PC-9 (cell line): ENCODE measurements around the gene OSBPL8. TPM values are rescaled to one million over a fixed set of nuclear protein-coding genes. Genes with fewer than 3 reads are reported as not detected.

Experiments used
- BruUV-seq: library from RNA; stranded (reverse); fragments of 400-500 nt; replicated peaks from 2 replicates; lab custom pipeline; 2021; lab: Mats Ljungman, UMichigan
- CTCF ChIA-PET: fragments of 300-600 bp; sonication (Branson Sonifier 250); formaldehyde crosslinking; loops from one replicate; lab custom pipeline; 2022; ENCODE audit warnings: antibody characterized with exemption; lab: Charles Lee
- POLR2A ChIA-PET: fragments of 300-600 bp; sonication (Branson Sonifier 250); formaldehyde crosslinking; loops from one replicate; lab custom pipeline; 2022; ENCODE audit warnings: antibody characterized with exemption; ENCODE audit not compliant: unreplicated experiment; lab: Charles Lee
- DNase-seq, 2 experiments: peaks; one replicate each; pipeline versions ENCODE4 v3.0.0 to v3.0.0-alpha.2; 2015 to 2022; ENCODE audit warnings: mixed read lengths in 1 of 2
- H2AFZ ChIP-seq: fragments of 200-600 bp; sonication (generic); 2 replicates; pipeline ENCODE4 v1.8.1; 2017; ENCODE audit warnings: antibody characterized with exemption
- H3F3A ChIP-seq: fragments of 200-600 bp; sonication (generic); 2 replicates; pipeline ENCODE4 v1.8.1; 2017; ENCODE audit warnings: antibody characterized with exemption, mild to moderate bottlenecking, low read depth; ENCODE audit not compliant: insufficient read depth
- H3K27ac ChIP-seq: fragments of 200-600 bp; sonication (generic); 2 replicates; pipeline ENCODE4 v1.6.1; 2016; ENCODE audit warnings: mixed run types
- H3K27me3 ChIP-seq: fragments of 200-600 bp; sonication (generic); 2 replicates; pipeline ENCODE4 v1.6.1; 2016; ENCODE audit warnings: low read depth, mixed run types; ENCODE audit not compliant: insufficient read depth
- H3K36me3 ChIP-seq: fragments of 200-600 bp; sonication (generic); 2 replicates; pipeline ENCODE4 v1.6.1; 2016; ENCODE audit warnings: low read depth, mixed run types
- H3K4me1 ChIP-seq: fragments of 200-600 bp; sonication (generic); replicated peaks from 2 replicates; pipeline ENCODE4 v1.6.1; 2016; ENCODE audit warnings: mixed run types; ENCODE audit not compliant: insufficient read depth
- H3K4me2 ChIP-seq: fragments of 200-600 bp; sonication (generic); 2 replicates; pipeline ENCODE4 v1.6.1; 2017; ENCODE audit warnings: mixed run types
- H3K4me3 ChIP-seq: fragments of 200-600 bp; sonication (generic); 2 replicates; pipeline ENCODE4 v1.6.1; 2016; ENCODE audit warnings: mixed run types
- H3K79me2 ChIP-seq: fragments of 200-600 bp; sonication (generic); 2 replicates; pipeline ENCODE4 v1.6.1; 2017; ENCODE audit warnings: low read depth, mixed run types
- H3K9me2 ChIP-seq: fragments of 200-600 bp; sonication (generic); 2 replicates; pipeline ENCODE4 v1.8.1; 2017; ENCODE audit warnings: mild to moderate bottlenecking; ENCODE audit not compliant: insufficient read depth
- H3K9me3 ChIP-seq: fragments of 200-600 bp; sonication (generic); 2 replicates; pipeline ENCODE4 v1.8.1; 2016; ENCODE audit warnings: low read depth; ENCODE audit not compliant: insufficient read depth
- H4K20me1 ChIP-seq: fragments of 200-600 bp; sonication (generic); 2 replicates; pipeline ENCODE4 v1.8.1; 2017; ENCODE audit not compliant: insufficient read depth
- EZH2 ChIP-seq: fragments of 200-600 bp; sonication (generic); IDR thresholded peaks from 2 replicates; pipeline ENCODE4 v1.8.0; 2017; ENCODE audit warnings: antibody characterized with exemption, low read depth
- intact Hi-C: fragments of 100-400 bp; cut with micrococcal nuclease; formaldehyde crosslinking; loops from one replicate; pipeline ENCODE4 v1.10.0; 2022; ENCODE audit not compliant: unreplicated experiment
- total RNA-seq: library from RNA; stranded (reverse); gene quantifications from 2 replicates; pipeline ENCODE4 v1.2.3, GENCODE V29; 2021
- TF ChIP-seq, protein P1 (sequence below): fragments of 200-600 bp; sonication (generic); conservative IDR thresholded peaks from 2 replicates; pipeline ENCODE4 v1.6.1; 2017; ENCODE audit warnings: mixed run types, antibody characterized with exemption, mild to moderate bottlenecking, moderate library complexity

The OSBPL8 gene
- total RNA-seq, 1 experiment from 2014 or later: 53.2 TPM

DNA sequence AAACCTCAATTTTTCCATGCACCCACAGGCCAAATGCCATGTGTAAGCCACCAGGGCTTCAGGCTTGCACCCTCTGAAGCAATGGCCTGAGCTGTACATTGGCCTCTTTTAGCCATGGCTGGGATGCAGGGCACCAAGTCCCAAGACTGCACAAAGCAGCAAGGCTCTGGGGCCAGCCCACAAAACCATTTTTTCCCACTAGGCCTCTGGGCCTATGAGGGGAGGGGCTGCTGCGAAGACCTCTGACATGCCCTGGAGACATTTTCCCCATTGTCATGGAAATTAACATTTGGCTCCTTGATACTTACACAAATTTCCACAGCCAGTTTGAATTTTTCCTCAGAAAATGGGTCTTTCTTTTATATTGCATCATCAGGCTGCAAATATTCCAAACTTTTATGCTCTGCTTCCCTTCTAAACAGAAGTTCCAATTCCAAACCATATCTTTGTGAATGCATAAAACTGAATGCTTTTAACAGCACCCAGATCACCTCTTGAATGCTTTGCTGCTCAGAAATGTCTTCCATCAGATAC is 14.3 kb upstream of the OSBPL8 start:
- no TSS peak for BruUV-seq
- H3K9me3 ChIP-seq: no peaks in the 10 kb centered on the region; the same call in 1 of the 2 replicates
- intact Hi-C loops: no loop called here

GRCh38 chr12:76571256-76571655 is 11.7 kb upstream of the OSBPL8 start:
- no peaks in the 10 kb centered on the region for H3K36me3 ChIP-seq
- H3K27ac ChIP-seq: no peak overlapping the region
- H3K27me3 ChIP-seq: no peaks in the 10 kb centered on the region
- no peak overlapping the region for H3K4me2 ChIP-seq
- intact Hi-C loops: no loop called here
- CTCF ChIA-PET: no interaction called here
- no TSS peak for BruUV-seq
- H3K9me3 ChIP-seq: no peaks in the 10 kb centered on the region; the same call in 1 of the 2 replicates
- no peak for TF ChIP-seq EZH2
- TF ChIP-seq, protein P1, sequence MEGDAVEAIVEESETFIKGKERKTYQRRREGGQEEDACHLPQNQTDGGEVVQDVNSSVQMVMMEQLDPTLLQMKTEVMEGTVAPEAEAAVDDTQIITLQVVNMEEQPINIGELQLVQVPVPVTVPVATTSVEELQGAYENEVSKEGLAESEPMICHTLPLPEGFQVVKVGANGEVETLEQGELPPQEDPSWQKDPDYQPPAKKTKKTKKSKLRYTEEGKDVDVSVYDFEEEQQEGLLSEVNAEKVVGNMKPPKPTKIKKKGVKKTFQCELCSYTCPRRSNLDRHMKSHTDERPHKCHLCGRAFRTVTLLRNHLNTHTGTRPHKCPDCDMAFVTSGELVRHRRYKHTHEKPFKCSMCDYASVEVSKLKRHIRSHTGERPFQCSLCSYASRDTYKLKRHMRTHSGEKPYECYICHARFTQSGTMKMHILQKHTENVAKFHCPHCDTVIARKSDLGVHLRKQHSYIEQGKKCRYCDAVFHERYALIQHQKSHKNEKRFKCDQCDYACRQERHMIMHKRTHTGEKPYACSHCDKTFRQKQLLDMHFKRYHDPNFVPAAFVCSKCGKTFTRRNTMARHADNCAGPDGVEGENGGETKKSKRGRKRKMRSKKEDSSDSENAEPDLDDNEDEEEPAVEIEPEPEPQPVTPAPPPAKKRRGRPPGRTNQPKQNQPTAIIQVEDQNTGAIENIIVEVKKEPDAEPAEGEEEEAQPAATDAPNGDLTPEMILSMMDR: no peak
- POLR2A ChIA-PET: no interaction called here
- no peak for DNase-seq
- H3K4me3 ChIP-seq: no peak overlapping the region
- no peaks in the 10 kb centered on the region for H3K9me2 ChIP-seq
- no peaks in the 10 kb centered on the region for H3K79me2 ChIP-seq
- H2AFZ ChIP-seq: no peak overlapping the region
- H4K20me1 ChIP-seq: no peaks in the 10 kb centered on the region
- H3K4me1 ChIP-seq: no peaks in the 10 kb centered on the region
- H3F3A ChIP-seq: no peaks in the 10 kb centered on the region

More for the DNA sequence above, 14.3 kb upstream of the OSBPL8 start:
- POLR2A ChIA-PET: no interaction called here
- H3K27ac ChIP-seq: no peak overlapping the region
- H3K4me3 ChIP-seq: no peak overlapping the region
- CTCF ChIA-PET: no interaction called here
- no peaks in the 10 kb centered on the region for H3K9me2 ChIP-seq
- no peaks in the 10 kb centered on the region for H3K79me2 ChIP-seq
- no peaks in the 10 kb centered on the region for H3K27me3 ChIP-seq
- H4K20me1 ChIP-seq: no peaks in the 10 kb centered on the region
- H3F3A ChIP-seq: no peaks in the 10 kb centered on the region
- DNase-seq: no peak
- H3K4me2 ChIP-seq: no peak overlapping the region
- H3K36me3 ChIP-seq: no peaks in the 10 kb centered on the region
- TF ChIP-seq EZH2: no peak
- TF ChIP-seq, protein P1: no peak
- H3K4me1 ChIP-seq: no peaks in the 10 kb centered on the region
- no peak overlapping the region for H2AFZ ChIP-seq

DNA sequence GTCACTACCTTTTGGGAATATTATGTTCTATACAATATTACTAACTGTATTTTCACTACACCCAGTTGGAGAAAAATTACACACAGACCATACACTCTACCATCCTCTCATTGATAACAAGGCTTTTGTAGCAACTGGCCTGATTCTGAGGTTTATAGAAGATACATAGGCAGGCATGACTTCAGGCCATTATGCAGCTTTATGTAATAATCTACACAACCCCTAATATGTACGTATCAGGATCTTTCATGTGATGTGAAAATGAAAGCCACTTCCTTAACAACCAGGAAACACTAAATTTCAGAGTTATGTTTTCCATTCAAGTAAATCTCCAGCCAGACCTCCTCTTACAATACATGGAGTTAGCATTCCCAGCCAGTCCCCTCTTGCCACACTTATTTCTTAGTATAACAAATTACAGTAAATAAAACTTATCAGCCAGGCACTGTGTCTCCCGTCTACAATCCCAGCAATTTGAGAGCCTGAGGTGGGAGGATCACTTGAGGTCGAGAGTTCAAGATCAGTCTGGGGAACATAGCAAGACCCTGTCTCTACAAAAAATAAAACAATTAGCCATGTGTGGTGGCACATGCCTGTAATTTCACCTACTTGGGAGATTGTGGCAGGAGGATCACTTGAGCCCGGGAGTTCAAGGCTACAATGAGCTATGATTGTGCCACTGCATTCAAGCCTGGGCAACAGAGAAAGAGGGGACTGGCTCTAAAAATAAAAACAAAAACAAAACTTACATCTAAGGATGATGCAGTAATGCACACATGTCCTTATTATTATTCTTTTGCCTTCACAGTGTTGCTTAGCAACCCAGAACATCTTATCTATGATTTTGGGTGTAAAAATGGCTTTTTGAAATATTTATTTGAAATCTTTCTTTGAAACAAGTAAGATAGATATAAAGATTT is 10.4 kb upstream of the OSBPL8 start:
- BruUV-seq: no TSS peak
- H3K4me2 ChIP-seq: no peak overlapping the region
- ChIA-PET CTCF (no interaction called here), POLR2A (no interaction called here)
- no peaks in the 10 kb centered on the region for H3K27me3 ChIP-seq
- H3K79me2 ChIP-seq: no peaks in the 10 kb centered on the region
- intact Hi-C loops: no loop called here
- no peaks in the 10 kb centered on the region for H3F3A ChIP-seq
- no peak for TF ChIP-seq EZH2
- TF ChIP-seq, protein P1: no peak
- no peaks in the 10 kb centered on the region for H3K9me2 ChIP-seq
- DNase-seq: no peak
- no peak overlapping the region for H3K27ac ChIP-seq
- no peaks in the 10 kb centered on the region; the same call in 1 of the 2 replicates for H3K9me3 ChIP-seq
- H2AFZ ChIP-seq: no peak overlapping the region
- no peaks in the 10 kb centered on the region for H4K20me1 ChIP-seq
- no peaks in the 10 kb centered on the region for H3K36me3 ChIP-seq
- no peaks in the 10 kb centered on the region for H3K4me1 ChIP-seq
- no peak overlapping the region for H3K4me3 ChIP-seq
